ENCODE results near the gene KRTAP5-3.

KRTAP5-3 gene

DNA sequence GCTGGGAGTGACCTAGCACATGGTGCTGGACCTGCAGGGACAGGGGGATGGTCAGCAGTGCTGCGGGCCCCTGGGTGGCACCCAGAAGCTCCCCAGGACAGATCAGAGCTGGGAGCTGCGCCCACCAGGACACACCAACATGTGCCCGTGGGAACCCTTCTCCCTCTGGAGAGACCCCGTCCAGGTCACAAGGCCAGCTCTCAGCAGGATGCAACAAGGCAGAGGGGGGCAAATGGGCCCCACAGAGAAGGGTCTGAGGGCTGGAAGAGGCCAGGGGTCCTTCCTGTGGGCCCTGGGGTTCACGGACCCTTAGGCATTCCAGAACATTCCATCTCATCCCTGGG is 42.4 kb downstream of the KRTAP5-3 start:
- Histone ChIP-seq H3K9me3 (ENCODE audit: severe bottlenecking) (no peaks in the 10 kb centered on the region), H3K36me3 (peaks cover 45% of the 10 kb centered on the region), H3K4me3 (ENCODE audit: low read depth, low read length) (no peak overlapping the region), H3K27me3 (ENCODE audit: insufficient read depth, low read depth, severe bottlenecking) (no peaks in the 10 kb centered on the region), H3K27ac (0 out of 2 replicates have a peak overlapping the region, but pooled peaks have one; percentile 34)
- DNase-seq: no peak
- TF ChIP-seq, protein P1, sequence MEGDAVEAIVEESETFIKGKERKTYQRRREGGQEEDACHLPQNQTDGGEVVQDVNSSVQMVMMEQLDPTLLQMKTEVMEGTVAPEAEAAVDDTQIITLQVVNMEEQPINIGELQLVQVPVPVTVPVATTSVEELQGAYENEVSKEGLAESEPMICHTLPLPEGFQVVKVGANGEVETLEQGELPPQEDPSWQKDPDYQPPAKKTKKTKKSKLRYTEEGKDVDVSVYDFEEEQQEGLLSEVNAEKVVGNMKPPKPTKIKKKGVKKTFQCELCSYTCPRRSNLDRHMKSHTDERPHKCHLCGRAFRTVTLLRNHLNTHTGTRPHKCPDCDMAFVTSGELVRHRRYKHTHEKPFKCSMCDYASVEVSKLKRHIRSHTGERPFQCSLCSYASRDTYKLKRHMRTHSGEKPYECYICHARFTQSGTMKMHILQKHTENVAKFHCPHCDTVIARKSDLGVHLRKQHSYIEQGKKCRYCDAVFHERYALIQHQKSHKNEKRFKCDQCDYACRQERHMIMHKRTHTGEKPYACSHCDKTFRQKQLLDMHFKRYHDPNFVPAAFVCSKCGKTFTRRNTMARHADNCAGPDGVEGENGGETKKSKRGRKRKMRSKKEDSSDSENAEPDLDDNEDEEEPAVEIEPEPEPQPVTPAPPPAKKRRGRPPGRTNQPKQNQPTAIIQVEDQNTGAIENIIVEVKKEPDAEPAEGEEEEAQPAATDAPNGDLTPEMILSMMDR (IDR thresholded peaks at IDR 0.05; ENCODE audit: low read depth, low read length): no peak

GRCh38 chr11:1565173-1565903 is 42.9 kb downstream of the KRTAP5-3 start:
- peak overlapping the region; percentile 65 for H3K27ac ChIP-seq
- H3K27me3 ChIP-seq (ENCODE audit: insufficient read depth, low read depth, severe bottlenecking): no peaks in the 10 kb centered on the region
- no peak for DNase-seq
- TF ChIP-seq, protein P1 (IDR thresholded peaks at IDR 0.05; ENCODE audit: low read depth, low read length): no peak
- H3K9me3 ChIP-seq (ENCODE audit: severe bottlenecking): no peaks in the 10 kb centered on the region
- H3K4me3 ChIP-seq (ENCODE audit: low read depth, low read length): no peak overlapping the region
- H3K36me3 ChIP-seq: peaks cover 51% of the 10 kb centered on the region

- peaks cover 57% of the 10 kb centered on the region for H3K36me3 ChIP-seq
- H3K9me3 ChIP-seq (ENCODE audit: severe bottlenecking): no peaks in the 10 kb centered on the region
- H3K27me3 ChIP-seq (ENCODE audit: insufficient read depth, low read depth, severe bottlenecking): no peaks in the 10 kb centered on the region
- peak; percentile 97 for DNase-seq
- peak overlapping the region; percentile 65 for H3K27ac ChIP-seq
- TF ChIP-seq, protein P1 (IDR thresholded peaks at IDR 0.05; ENCODE audit: low read depth, low read length): no peak
- H3K4me3 ChIP-seq (ENCODE audit: low read depth, low read length): no peak overlapping the region
These were observed 43.6 kb downstream of the KRTAP5-3 start for GRCh38 chr11:1564535-1565172.

DNA sequence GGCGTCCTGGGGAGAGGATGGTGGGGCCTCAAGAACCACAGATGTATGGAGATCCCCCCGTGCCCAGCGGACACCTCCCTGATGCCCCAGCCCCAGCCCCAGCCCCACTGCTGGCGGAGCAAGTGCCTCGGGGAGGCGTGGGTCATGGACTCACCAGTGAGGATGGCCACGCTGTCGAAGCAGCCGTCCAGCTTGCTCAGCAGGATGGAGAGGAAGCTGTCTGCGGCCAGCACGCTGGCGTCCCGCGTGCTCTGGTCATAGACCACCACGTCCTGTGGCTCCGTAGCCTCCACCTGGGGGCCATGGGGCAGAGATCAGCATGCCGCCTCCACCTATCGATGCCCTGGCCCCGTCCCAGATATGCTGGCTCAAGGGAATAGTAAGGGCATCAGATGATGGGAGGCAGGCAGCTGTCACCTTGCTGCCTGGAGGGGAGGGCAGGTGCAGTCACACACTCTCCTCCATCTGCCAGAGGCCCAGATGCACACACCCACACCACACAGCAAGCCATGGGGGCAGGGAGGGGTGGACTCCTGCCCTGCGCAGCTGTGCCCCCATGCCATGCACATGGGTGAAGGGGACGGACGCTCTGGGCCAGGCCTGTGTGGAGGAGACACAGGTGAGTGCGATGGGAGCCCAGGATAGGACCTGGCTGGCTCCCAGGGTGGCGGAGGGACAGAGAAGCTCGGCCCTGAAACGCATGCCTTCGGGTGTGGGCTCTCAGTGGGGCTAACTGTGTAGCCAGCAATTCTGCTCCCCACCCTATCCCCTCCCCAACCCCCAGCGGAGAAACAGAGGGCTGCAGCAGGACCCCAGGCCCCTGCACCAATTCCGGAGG is 44.3 kb downstream of the KRTAP5-3 start:
- DNase-seq: no peak
- peaks cover 54% of the 10 kb centered on the region for H3K36me3 ChIP-seq
- TF ChIP-seq, protein P1 (IDR thresholded peaks at IDR 0.05; ENCODE audit: low read depth, low read length): no peak

GRCh38 chr11:1563149-1563638 is 45.1 kb downstream of the KRTAP5-3 start:
- no peak for DNase-seq
- Histone ChIP-seq H3K27me3 (ENCODE audit: insufficient read depth, low read depth, severe bottlenecking) (no peaks in the 10 kb centered on the region), H3K4me3 (ENCODE audit: low read depth, low read length) (no peak overlapping the region), H3K36me3 (peaks cover 57% of the 10 kb centered on the region), H3K9me3 (ENCODE audit: severe bottlenecking) (no peaks in the 10 kb centered on the region), H3K27ac (no peak overlapping the region)
- TF ChIP-seq, protein P1 (IDR thresholded peaks at IDR 0.05; ENCODE audit: low read depth, low read length): no peak

More for the DNA sequence above, 44.3 kb downstream of the KRTAP5-3 start:
- H3K27ac ChIP-seq: peak overlapping the region; percentile 37
- H3K4me3 ChIP-seq (ENCODE audit: low read depth, low read length): no peak overlapping the region
- no peaks in the 10 kb centered on the region for H3K27me3 ChIP-seq (ENCODE audit: insufficient read depth, low read depth, severe bottlenecking)
- H3K9me3 ChIP-seq (ENCODE audit: severe bottlenecking): no peaks in the 10 kb centered on the region

All from WERI-Rb-1 (cell line).